Gastroesophageal sphincter (tissue), 4 donors: ENCODE measurements around the gene MIF4GD. TPM values are rescaled to one million over a fixed set of nuclear protein-coding genes. Genes with fewer than 3 reads are reported as not detected.

ENCODE experiments used
- ATAC-seq: fragments of 150-250 bp; one replicate; pipeline ENCODE4 v1.9.1; 2016; ENCODE audit warnings: mild to moderate bottlenecking, moderate library complexity
- H3K27ac ChIP-seq, 4 donors: fragments of 200-600 bp; sonication (generic) in 3 of 4; 1 replicate in 3 of 4; 2 replicates in 1 of 4; pipeline ENCODE4 v1.5.1; 2016 to 2019
- H3K27me3 ChIP-seq: fragments of 200-600 bp; sonication (generic); one replicate; pipeline ENCODE4 v1.5.1; 2019
- H3K36me3 ChIP-seq, 2 donors: fragments of 200-600 bp; sonication (generic); one replicate each; pipeline ENCODE4 v1.5.1; 2019; ENCODE audit warnings: control low read depth in 1 of 2
- H3K4me1 ChIP-seq, 3 donors: fragments of 200-600 bp; sonication (generic); 1 replicate in 2 of 3; 2 replicates in 1 of 3; pipeline ENCODE4 v1.5.1; 2016 to 2019; ENCODE audit warnings: control low read depth in 2 of 3
- H3K4me3 ChIP-seq, 2 donors: fragments of 200-600 bp; sonication (generic); one replicate each; pipeline ENCODE4 v1.5.1; 2019; ENCODE audit warnings: mild to moderate bottlenecking in 1 of 2, moderate library complexity in 1 of 2
- H3K9me3 ChIP-seq, 3 donors: fragments of 200-600 bp; sonication (generic); one replicate each; pipeline ENCODE4 v1.5.1; 2017 to 2019; ENCODE audit warnings: control low read depth in 2 of 3
- EP300 ChIP-seq: sonication (generic); formaldehyde crosslinking; IDR thresholded peaks from one replicate; pipeline ENCODE4 v1.6.1; 2017; ENCODE audit warnings: antibody characterized with exemption, mild to moderate bottlenecking
- POLR2A ChIP-seq, 2 donors: fragments of 450-650 bp; IDR thresholded peaks; one replicate each; pipeline ENCODE4 v1.6.1; 2017; ENCODE audit warnings: antibody characterized with exemption in 2 of 2, mild to moderate bottlenecking in 2 of 2, moderate library complexity in 1 of 2
- POLR2AphosphoS5 ChIP-seq: sonication (generic); formaldehyde crosslinking; IDR thresholded peaks from one replicate; pipeline ENCODE4 v1.6.1; 2017; ENCODE audit warnings: antibody characterized with exemption
- WGBS, 2 donors: methylation state at CpG; one replicate each; pipeline ENCODE4 v1.1.5; 2018; ENCODE audit warnings: low coverage in 1 of 2; 5-methylcytosine and 5-hydroxymethylcytosine counted together
- total RNA-seq, 4 donors: library from RNA; depleted of rRNA; stranded (reverse); fragments of >200 nt; gene quantifications; one replicate each; pipeline ENCODE4 v1.1.0, GENCODE V29; 2016
- TF ChIP-seq, protein P1 (sequence below), 4 experiments: fragments of 200-600 bp in 2 of 4; fragments of 450-650 bp in 2 of 4; sonication (generic) in 1 of 4; IDR thresholded peaks; one replicate each; pipeline ENCODE4 v1.5.1; 2017 to 2019; ENCODE audit warnings: antibody characterized with exemption in 4 of 4, mild to moderate bottlenecking in 2 of 4, moderate library complexity in 2 of 4

The MIF4GD gene
- total RNA-seq, 4 donors from 2014 or later, result 28.5 to 50.7 (median 44.4) TPM

DNA sequence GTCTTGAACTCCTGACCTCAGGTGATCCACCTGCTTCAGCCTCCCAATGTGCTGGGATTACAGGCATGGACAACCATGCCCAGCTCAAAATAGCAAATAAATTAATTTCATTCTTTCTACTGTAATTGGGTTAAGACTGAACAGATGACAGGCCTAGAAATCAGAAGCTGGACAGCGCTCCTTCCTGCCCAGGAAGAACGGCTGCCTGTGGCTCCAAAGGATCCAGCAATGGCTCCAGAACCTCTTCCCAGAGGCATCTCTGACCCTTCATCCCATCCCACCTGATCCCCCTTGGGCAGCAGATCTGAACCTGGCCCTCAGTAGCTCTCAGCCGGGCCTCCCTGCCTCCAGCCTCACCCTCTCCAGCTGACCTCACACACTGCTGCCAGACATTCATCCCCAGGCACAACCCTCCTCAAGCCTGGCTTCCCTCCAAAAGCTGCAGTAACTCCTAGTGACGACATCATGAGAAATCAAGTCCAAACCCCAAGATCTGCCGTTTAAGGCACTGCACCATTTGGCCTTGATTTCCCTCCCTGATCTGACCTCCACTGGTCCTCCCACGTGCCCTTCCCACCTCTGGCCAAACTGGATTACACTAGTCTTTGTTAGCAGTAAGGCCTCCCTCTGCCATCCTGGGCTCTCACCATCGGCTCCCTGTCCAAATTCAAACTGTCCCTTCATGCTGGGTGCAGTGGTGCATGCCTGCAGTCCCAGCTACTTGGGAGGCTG is 3.1 kb upstream of the MIF4GD start:
- TF ChIP-seq POLR2A (IDR thresholded peaks at IDR 0.05), result no peak
- TF ChIP-seq, protein P1, sequence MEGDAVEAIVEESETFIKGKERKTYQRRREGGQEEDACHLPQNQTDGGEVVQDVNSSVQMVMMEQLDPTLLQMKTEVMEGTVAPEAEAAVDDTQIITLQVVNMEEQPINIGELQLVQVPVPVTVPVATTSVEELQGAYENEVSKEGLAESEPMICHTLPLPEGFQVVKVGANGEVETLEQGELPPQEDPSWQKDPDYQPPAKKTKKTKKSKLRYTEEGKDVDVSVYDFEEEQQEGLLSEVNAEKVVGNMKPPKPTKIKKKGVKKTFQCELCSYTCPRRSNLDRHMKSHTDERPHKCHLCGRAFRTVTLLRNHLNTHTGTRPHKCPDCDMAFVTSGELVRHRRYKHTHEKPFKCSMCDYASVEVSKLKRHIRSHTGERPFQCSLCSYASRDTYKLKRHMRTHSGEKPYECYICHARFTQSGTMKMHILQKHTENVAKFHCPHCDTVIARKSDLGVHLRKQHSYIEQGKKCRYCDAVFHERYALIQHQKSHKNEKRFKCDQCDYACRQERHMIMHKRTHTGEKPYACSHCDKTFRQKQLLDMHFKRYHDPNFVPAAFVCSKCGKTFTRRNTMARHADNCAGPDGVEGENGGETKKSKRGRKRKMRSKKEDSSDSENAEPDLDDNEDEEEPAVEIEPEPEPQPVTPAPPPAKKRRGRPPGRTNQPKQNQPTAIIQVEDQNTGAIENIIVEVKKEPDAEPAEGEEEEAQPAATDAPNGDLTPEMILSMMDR (IDR thresholded peaks at IDR 0.05), result no peak
- TF ChIP-seq EP300, result no peak
- no peak for TF ChIP-seq POLR2AphosphoS5
- Histone ChIP-seq H3K4me1 (peaks cover 0 to 43% (median 21%) of the 10 kb centered on the region in 3 donors), H3K9me3 (no peaks in the 10 kb centered on the region), H3K36me3 (peaks cover 0 to 23% of the 10 kb centered on the region in 2 donors), H3K27me3 (no peaks in the 10 kb centered on the region), H3K4me3 (no peak overlapping the region), H3K27ac (no peak overlapping the region)
- 38 to 72% methylated on average over 3 to 4 of the region's 7 CpGs for WGBS, 2 donors
- no peak for ATAC-seq

GRCh38 chr17:75272848-75273184 is 1.8 kb upstream of the MIF4GD start:
- 50 to 67% methylated on average over 1 of the region's 3 CpGs for WGBS, 2 donors
- no peaks in the 10 kb centered on the region for H3K27me3 ChIP-seq
- peaks cover 0 to 47% (median 21%) of the 10 kb centered on the region in 3 donors for H3K4me1 ChIP-seq
- peak overlapping the region in 3 of 4 donors; percentile 14 to 97 (median 14) for H3K27ac ChIP-seq
- no peaks in the 10 kb centered on the region for H3K9me3 ChIP-seq
- ATAC-seq, result no peak
- TF ChIP-seq POLR2A (IDR thresholded peaks at IDR 0.05), result no peak
- no peak for TF ChIP-seq EP300
- TF ChIP-seq POLR2AphosphoS5, result no peak
- TF ChIP-seq, protein P1 (IDR thresholded peaks at IDR 0.05), result no peak
- no peak overlapping the region for H3K4me3 ChIP-seq
- H3K36me3 ChIP-seq, result peaks cover 0 to 15% of the 10 kb centered on the region in 2 donors

DNA sequence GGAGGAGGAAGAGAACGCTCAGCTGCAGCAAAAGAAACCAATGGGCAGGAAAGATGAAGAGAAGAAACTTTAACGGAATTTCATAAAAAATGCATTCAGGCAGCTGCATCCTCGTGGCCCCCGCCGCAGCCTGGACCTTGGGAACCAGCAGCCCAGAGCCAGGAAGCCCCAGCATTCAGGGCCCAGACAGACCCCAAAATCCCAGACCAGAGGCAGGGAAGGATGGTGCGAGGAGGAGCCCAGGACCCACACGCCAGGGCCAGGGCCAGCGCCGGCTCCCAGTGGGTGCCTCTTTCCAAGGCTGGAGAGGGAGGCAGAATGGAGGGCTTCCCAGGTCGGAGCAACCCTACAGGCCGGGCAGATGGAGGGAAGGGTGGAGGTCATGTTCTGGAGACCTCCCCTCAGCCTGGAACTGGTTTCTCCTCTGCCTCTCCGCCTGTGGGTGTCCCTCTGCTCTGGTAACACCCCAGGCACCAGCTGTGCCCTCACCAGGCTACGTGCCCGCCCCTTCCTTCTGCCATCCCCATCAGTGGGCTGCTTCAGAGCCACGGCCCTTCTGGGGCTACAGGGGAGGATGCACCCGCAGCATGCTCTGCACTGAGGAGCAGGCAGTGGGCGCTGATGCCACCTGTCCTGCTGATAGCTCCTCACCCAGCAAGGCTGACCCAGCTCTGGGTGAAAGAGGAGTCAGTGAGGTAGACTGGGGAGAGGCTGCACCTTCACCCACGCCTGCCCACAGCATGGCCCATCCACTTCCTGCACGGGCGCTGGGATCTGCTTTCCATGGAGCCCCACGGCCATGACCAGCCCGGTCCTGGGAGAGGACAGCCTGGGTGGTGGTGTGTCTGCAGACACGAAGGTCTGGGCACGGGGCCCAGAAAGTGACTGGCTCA is 1.2 kb upstream of the MIF4GD start:
- Histone ChIP-seq H3K4me1 (peaks cover 0 to 50% (median 21%) of the 10 kb centered on the region in 3 donors), H3K36me3 (peaks cover 0 to 15% of the 10 kb centered on the region in 2 donors), H3K4me3 (peak overlapping the region; percentile 77 to 91), H3K27me3 (no peaks in the 10 kb centered on the region), H3K9me3 (no peaks in the 10 kb centered on the region), H3K27ac (peak overlapping the region in 2 of 4 donors; percentile 97 to 99)
- ATAC-seq, result no peak
- TF ChIP-seq, protein P1 (IDR thresholded peaks at IDR 0.05), result no peak
- TF ChIP-seq EP300 (no peak), POLR2A (IDR thresholded peaks at IDR 0.05) (no peak), POLR2AphosphoS5 (no peak)
- 0% methylated on average over 3 of the region's 24 CpGs; no CpG with 5 or more reads in 1 of the 2 donors for WGBS, 2 donors

DNA sequence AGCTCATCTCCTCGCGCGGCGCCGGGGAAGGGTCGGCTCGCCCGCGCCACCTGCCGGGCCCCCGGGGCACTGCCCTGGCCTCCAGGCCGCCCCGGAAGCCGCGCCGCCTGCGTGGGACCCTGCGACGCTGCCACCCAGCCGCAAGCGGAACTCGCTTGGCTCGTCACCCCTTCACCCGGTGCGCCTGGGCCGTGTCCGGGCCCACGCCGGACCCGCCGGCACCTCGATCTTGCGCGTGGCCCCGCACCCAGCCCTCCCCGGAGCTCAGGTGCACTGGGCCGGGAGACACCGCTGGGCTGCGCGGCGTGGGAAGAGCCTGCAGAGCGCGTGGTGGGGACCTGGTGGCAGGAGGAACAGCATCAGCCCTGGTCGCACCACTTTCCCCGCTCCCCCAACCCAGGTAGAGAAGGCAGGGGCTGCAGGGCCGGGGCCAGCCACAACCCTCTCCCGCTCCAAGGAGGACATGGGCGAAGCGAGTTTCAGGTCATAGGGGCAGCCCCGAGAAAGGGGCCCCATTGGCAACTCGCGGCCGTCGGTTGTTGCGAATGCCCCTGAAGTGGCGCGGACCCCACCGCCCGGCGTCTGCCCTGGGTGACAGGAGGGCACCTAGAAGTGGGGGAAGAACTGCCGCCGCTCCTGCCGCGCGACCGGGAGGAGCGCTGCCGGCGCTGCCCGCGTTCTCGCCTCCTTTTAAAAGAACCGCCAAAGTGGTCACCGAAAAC is 363 bp upstream of the MIF4GD start:
- peaks cover 0 to 50% (median 21%) of the 10 kb centered on the region in 3 donors for H3K4me1 ChIP-seq
- peak overlapping the region; percentile 8 to 99 (median 96) for H3K27ac ChIP-seq
- peak overlapping the region; percentile 77 to 91 for H3K4me3 ChIP-seq
- H3K27me3 ChIP-seq, result no peaks in the 10 kb centered on the region
- WGBS, 2 donors, result 2% methylated on average over 14 of the region's 74 CpGs; no CpG with 5 or more reads in 1 of the 2 donors
- peaks cover 0 to 15% of the 10 kb centered on the region in 2 donors for H3K36me3 ChIP-seq
- ATAC-seq, result peak; percentile 90
- peak; percentile 9 for TF ChIP-seq POLR2AphosphoS5
- TF ChIP-seq, protein P1 (IDR thresholded peaks at IDR 0.05), result peak in 3 of 4 experiments; percentile 85 to 94 (median 93)
- no peak for TF ChIP-seq EP300
- peak in 1 of 2 donors; percentile 33 for TF ChIP-seq POLR2A (IDR thresholded peaks at IDR 0.05)
- H3K9me3 ChIP-seq, result no peaks in the 10 kb centered on the region
